Mammary epithelial cell (primary cell): ENCODE data around the gene DCXR.

Experiments
- EZH2 ChIP-seq: IDR thresholded peaks from 2 replicates; pipeline ENCODE4 v1.6.1; 2012; ENCODE audit warnings: low read length, inconsistent platforms, borderline replicate concordance
- TF ChIP-seq, protein P1 (sequence below), 2 donors: IDR thresholded peaks in 1 of 2; conservative IDR thresholded peaks in 1 of 2; 2 replicates each; pipeline ENCODE4 v1.5.1; 2011 to 2012; ENCODE audit warnings: inconsistent platforms in 2 of 2, low read length in 2 of 2, mild to moderate bottlenecking in 2 of 2, control low read depth in 1 of 2, low read depth in 1 of 2; ENCODE audit not compliant: insufficient read depth in 1 of 2; ENCODE audit errors: extremely low read depth in 1 of 2

DNA sequence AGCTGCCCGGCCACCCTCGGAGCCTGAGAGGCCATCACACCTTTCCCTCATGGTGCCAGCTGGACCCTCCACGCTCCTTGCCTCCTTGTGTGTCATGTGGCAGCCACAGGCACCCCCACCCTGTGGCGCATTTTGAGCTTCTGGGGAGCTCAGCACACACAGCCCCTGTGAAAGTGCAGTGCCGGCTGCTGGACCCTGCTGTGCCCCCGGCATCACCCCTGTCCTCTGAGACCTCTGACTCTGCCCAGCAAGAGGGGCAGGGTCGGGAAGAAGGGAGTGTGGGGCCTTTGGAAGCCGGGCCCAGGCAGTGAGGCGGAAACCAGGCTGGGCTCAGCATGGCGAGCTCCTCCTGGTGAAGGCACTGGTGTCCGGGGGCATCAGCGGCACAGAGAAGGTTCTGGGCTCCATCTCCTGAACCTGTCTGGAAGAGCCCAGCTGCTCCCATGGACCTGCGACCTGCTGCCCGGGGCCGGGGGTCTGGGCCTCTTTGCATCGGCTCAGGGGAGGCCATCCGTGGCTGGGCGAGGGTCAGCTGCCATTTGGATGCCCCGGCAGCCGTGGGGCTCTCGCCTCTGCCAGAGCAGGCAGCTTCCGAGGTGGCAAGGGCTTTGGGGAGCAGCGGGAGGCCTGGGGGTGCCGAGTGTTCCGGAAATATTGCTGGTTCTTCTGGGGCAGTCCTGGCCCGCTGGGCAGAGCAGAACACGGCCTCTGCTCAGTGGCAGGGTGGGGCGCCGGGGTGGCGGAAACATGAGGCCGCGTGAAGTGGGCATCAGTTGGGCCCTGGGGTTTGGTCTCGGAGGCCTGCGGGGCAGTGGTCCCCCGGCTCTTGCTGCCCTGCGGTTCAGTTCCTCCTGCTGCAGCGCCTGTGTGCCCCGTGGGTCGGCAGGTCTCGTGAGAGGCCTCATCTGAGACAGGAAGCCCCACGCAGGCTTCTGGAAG, 32.7 kb downstream of the DCXR start:
- TF ChIP-seq, protein P1, sequence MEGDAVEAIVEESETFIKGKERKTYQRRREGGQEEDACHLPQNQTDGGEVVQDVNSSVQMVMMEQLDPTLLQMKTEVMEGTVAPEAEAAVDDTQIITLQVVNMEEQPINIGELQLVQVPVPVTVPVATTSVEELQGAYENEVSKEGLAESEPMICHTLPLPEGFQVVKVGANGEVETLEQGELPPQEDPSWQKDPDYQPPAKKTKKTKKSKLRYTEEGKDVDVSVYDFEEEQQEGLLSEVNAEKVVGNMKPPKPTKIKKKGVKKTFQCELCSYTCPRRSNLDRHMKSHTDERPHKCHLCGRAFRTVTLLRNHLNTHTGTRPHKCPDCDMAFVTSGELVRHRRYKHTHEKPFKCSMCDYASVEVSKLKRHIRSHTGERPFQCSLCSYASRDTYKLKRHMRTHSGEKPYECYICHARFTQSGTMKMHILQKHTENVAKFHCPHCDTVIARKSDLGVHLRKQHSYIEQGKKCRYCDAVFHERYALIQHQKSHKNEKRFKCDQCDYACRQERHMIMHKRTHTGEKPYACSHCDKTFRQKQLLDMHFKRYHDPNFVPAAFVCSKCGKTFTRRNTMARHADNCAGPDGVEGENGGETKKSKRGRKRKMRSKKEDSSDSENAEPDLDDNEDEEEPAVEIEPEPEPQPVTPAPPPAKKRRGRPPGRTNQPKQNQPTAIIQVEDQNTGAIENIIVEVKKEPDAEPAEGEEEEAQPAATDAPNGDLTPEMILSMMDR (conservative IDR thresholded peaks at IDR 0.05 in 1 of 2, IDR thresholded peaks at IDR 0.05 in 1 of 2; ENCODE audit: extremely low read depth in 1 of 2, insufficient read depth in 1 of 2, low read depth in 1 of 2, low read length in 2 of 2), result no peak
- TF ChIP-seq EZH2, result no peak
